Measurements from ENCODE around the gene TNFRSF18.

TNFRSF18 gene

DNA sequence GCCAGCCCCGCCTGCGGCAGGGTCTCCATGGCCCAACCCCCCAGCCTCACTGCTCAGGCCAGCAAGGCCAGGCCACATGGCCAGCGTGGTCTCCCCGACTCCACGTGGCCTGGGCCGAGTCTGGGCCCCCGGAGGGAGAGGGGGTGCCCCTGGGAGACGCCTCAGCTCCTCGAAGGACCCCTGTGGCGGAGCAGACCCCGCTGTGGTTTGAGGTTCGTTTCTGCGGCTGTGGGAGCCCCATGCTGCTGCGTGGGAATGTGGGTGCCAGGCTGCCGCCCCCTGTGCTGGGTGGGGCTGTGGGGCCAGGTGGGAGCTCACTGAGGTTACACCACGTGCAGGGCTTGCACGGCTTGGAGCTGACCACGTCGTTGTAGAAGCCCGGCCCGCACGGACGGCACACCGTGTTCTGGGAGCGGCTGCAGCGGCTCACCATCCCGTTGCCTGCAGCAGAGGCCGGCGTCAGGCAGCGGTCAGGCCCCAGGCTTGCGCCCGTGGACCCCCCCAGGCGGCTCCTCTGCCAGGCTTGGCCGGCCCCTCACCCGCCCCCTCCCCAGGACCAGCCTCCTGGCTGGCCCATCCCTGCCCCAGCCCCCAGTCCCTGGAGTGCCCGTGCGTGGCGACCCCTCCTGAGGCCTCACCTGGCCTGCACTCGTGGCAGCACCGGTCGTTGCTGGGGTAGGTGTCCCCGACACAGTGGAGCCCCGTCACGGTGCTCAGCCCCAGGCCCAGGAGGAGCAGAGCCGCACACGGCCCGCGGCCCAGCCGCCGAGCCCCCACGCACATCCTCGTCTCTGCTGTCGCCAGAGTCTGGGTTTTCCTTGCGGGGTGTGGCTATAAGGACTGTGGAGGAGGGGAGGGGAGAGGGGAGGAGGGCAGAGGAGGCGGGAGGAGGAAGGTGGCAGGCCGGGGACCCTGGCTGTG is 7.2 kb upstream of the TNFRSF18 start, which contains the start of gene TNFRSF4:
Gene TNFRSF4 (minus strand): TSS at position 809 of the 921 bp plus-strand sequence. CDS start 26 bp downstream, at position 783.
- DNase-seq (ENCODE audit: low read depth in 3 of 3), result peak in 1 of 3 experiments; percentile 56

DNA sequence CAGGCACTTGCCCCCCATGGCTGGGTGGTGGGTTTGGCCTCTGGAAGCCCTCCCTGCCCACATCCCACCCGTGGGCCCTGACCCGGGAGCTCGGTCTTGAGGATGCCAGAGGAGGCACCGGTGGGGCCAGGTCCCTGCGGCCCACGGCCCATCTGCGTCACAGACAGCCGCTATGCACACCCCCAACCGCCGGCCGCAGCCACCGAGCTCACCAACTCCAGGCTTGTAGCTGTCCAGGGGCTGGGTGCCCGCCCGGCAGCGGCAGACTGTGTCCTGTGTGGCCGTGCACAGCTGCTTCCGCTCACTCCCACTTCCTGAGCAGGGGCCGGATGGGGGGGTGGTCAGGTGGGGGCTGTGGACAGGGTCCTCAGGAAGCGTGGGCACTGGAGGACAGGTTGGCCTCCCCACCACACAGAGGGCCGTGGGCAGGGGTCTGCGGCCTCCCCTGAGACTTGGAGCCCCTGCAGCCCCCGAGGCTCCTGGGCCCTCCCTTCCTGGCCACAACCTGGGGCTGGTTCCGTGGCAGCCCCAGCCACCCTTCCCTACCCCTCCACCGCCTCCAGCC is 6.5 kb upstream of the TNFRSF18 start:
- DNase-seq (ENCODE audit: low read depth in 3 of 3), result no peak

- no peak for DNase-seq (ENCODE audit: low read depth in 3 of 3)
Observed at GRCh38 chr1:1211541-1212441, 5.4 kb upstream of the TNFRSF18 start.

GRCh38 chr1:1210726-1211540 is 4.5 kb upstream of the TNFRSF18 start:
- no peak for DNase-seq (ENCODE audit: low read depth in 3 of 3)

GRCh38 chr1:1208713-1209433 is 2.5 kb upstream of the TNFRSF18 start:
- peak in 1 of 3 experiments; percentile 49 for DNase-seq (ENCODE audit: low read depth in 3 of 3)

GRCh38 chr1:1207571-1207892 is 1.1 kb upstream of the TNFRSF18 start:
- no peak for DNase-seq (ENCODE audit: low read depth in 3 of 3)

GRCh38 chr1:1206966-1207531 is 657 bp upstream of the TNFRSF18 start:
- no peak for DNase-seq (ENCODE audit: low read depth in 3 of 3)

- DNase-seq (ENCODE audit: low read depth in 3 of 3), result no peak
Observed at GRCh38 chr1:1205769-1206375, 520 bp downstream of the TNFRSF18 start.

DNA sequence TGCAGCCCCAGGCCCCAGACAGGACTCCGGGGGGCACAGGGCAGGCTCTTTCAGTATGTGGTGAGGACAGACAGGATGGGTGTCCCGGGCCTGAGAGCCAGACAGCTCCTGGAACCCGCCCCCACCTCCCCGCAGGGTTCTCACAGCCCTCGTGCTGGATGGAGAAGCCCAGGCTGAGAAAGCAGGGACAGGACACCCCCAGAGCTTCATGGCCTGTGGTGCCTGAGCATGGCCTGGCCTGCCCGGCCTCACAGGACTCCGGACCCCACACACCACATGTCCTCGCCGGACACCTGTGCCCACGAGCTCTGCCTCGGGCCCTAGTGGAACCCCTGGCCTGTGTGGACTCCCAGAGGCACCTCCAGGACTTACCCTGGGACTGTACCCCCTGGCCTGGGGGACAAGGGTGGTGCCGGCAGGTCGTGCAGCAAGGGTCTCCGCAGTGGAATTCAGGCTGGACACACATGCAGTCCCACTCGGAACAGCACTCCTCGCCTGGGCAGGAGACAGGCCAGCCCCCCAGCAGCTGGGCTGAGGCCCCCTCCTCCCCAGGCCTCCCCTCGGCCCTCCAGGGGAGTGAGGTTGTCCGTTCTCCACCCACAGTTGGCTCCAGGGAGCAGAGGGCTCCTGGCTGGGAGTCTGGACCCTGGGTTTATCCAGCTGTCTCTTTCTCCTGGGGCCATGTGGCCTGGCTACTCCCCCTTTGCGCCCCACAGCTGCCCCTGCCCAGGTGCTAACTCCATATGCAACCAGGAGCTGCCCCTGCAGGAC is 1.2 kb downstream of the TNFRSF18 start:
- DNase-seq (ENCODE audit: low read depth in 3 of 3), result no peak

GRCh38 chr1:1204425-1204920 is 1.9 kb downstream of the TNFRSF18 start:
- DNase-seq (ENCODE audit: low read depth in 3 of 3), result no peak

DNA sequence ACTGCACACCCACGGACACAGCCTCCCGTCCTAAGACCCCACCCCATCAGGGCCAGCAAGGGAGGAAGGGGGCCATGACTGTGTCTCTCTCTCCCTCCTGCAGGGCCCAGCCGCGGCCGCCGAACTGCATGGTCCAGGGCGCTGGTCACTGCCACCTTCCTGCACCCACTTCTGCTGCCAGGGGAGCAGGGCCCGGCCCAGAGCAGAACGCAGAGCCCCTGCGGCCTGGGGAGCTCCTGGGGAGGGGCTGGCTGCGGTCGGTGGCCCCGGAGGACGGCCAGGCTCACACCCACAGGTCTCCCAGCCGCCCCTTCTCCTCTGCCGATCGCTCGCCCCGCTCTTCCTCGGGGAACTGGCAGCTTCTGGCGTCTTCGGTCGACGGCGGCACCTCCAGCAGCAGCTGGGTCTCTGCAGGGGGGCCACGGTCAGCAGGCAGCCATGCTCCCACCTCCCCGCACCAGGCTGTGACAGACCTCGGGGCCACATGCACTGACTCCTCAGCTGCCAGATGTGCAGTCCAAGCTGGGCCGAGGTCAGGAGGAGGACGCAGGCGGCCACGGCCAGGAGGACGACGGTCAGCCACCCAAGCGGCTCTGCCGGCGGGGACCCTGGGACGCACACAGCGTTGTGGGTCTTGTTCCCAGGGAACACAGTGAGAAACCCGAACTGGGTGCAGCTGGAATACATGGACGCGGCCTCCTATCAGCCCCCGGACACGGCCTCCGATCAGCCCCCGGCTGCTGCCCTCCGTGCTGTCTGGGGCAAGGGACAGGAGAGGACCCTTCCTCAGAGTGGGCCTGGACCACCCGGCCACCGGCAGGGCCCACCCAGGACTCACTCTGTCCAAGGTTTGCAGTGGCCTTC is 2.6 kb downstream of the TNFRSF18 start:
- DNase-seq (ENCODE audit: low read depth in 3 of 3), result no peak

GRCh38 chr1:1202831-1203560 is 3.4 kb downstream of the TNFRSF18 start:
- DNase-seq (ENCODE audit: low read depth in 3 of 3), result no peak

- DNase-seq (ENCODE audit: low read depth in 3 of 3), result peak; percentile 92 to 95 (median 94)
Observed at GRCh38 chr1:1200876-1201810, 5.2 kb downstream of the TNFRSF18 start.

DNA sequence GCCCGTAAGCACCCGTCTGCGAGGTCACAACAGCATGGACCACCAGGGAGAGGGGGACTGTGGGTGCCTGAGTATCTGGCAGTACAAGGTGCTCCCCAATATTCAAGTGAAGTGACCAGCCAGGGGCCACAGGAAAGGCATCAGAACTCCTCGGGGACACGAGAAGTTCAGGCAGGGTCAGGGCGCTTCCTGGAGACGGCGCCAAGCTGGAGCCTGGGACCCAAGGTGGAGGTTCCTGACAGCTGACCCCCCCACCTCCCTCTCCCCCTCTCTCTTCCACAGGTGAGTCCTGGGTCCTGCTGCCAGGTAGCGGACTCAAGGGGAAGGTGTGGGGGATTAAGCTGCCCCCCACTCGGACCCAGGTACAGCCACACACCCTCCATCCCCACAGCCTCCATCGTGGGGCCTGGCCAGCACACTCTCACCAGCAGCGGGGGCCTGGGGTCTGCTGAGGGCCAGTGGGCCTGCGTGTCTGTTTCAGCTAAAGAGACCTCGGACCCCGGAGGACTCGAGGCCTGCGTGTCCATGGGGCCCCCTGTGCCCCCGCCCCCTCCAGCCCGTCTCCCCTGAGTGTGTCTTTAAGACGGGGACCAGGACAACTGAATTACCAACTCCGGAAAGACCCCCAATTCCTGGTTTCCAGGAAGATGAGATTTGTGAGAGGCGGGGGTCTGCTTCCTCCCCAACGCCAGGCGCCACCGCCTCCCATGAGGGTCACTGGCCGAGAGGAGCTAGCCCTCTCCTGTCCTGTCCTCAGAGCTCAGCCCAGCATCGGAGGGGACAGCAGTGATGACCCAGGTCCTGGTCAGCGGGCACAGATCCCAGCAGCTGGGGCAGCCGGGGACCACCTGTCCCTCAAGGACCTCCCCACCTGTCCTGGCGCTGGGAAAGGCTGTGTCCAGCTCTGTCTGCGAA is 6.2 kb downstream of the TNFRSF18 start:
- no peak for DNase-seq (ENCODE audit: low read depth in 3 of 3)

Data from stimulated activated CD4-positive, alpha-beta T cell treated with anti-CD3 and anti-CD28 coated beads, TNF-alpha, amount 100 ng/mL, for 4 hours (primary cell).